ENCODE results near the gene PMFBP1. TPM values are rescaled to one million over a fixed set of nuclear protein-coding genes. Genes with fewer than 3 reads are reported as not detected.

The PMFBP1 gene
- total RNA-seq, 1 donor from 2014 or later, result 13.1 TPM

DNA sequence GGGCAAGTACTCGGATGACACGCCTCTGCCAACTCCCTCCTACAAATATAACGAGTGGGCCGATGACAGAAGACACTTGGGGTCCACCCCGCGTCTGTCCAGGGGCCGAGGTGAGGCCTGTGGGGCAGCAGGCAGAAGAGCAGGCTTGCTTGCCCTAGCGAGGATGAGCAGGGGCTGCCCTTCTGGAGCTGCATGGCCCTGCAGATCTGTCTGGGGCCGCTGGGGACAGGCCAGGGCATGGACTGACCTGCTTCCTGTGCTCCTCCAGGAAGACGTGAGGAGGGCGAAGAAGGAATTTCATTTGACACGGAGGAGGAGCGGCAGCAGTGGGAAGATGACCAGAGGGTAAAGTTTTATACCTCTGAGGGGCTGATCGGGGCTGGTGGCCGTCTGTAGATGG is 73.0 kb downstream of the PMFBP1 start:
- Mint-ChIP-seq H3K27me3 (ENCODE audit: unreplicated experiment) (no peaks in the 10 kb centered on the region), H3K36me3 (ENCODE audit: unreplicated experiment) (peaks cover 6% of the 10 kb centered on the region), H3K4me3 (ENCODE audit: unreplicated experiment) (no peak overlapping the region), H3K4me1 (ENCODE audit: low read depth, unreplicated experiment) (peaks cover 7% of the 10 kb centered on the region), H3K27ac (ENCODE audit: unreplicated experiment) (peak overlapping the region; percentile 53), H3K9me3 (ENCODE audit: unreplicated experiment) (no peaks in the 10 kb centered on the region)
- DNase-seq, result no peak
- TF ChIP-seq, protein P1, sequence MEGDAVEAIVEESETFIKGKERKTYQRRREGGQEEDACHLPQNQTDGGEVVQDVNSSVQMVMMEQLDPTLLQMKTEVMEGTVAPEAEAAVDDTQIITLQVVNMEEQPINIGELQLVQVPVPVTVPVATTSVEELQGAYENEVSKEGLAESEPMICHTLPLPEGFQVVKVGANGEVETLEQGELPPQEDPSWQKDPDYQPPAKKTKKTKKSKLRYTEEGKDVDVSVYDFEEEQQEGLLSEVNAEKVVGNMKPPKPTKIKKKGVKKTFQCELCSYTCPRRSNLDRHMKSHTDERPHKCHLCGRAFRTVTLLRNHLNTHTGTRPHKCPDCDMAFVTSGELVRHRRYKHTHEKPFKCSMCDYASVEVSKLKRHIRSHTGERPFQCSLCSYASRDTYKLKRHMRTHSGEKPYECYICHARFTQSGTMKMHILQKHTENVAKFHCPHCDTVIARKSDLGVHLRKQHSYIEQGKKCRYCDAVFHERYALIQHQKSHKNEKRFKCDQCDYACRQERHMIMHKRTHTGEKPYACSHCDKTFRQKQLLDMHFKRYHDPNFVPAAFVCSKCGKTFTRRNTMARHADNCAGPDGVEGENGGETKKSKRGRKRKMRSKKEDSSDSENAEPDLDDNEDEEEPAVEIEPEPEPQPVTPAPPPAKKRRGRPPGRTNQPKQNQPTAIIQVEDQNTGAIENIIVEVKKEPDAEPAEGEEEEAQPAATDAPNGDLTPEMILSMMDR (IDR thresholded peaks at IDR 0.05; ENCODE audit: partially characterized antibody, unreplicated experiment), result no peak

DNA sequence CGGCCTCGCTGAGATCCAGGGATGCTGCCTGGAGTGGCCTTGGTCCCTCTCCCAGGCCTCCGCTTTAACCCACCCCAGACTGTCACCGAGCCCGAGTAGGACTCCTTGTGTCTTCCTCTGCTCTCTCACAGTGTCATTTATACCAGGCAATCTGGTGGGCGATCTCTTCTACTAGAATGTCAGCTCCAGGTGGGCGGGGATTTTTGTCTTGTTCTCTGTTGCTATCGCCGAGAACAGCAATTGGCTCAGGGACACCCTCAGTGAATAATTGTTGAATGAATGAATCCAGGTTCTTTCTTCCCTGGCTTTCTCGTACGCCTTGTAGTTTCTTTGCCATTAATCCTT is 77.7 kb downstream of the PMFBP1 start:
- no peak for DNase-seq
- Mint-ChIP-seq H3K4me3 (ENCODE audit: unreplicated experiment) (peak overlapping the region; percentile 98), H3K36me3 (ENCODE audit: unreplicated experiment) (peaks cover 6% of the 10 kb centered on the region), H3K27me3 (ENCODE audit: unreplicated experiment) (peaks cover 2% of the 10 kb centered on the region), H3K4me1 (ENCODE audit: low read depth, unreplicated experiment) (peaks cover 11% of the 10 kb centered on the region), H3K9me3 (ENCODE audit: unreplicated experiment) (no peaks in the 10 kb centered on the region), H3K27ac (ENCODE audit: unreplicated experiment) (peak overlapping the region; percentile 94)
- TF ChIP-seq, protein P1 (IDR thresholded peaks at IDR 0.05; ENCODE audit: partially characterized antibody, unreplicated experiment), result no peak

DNA sequence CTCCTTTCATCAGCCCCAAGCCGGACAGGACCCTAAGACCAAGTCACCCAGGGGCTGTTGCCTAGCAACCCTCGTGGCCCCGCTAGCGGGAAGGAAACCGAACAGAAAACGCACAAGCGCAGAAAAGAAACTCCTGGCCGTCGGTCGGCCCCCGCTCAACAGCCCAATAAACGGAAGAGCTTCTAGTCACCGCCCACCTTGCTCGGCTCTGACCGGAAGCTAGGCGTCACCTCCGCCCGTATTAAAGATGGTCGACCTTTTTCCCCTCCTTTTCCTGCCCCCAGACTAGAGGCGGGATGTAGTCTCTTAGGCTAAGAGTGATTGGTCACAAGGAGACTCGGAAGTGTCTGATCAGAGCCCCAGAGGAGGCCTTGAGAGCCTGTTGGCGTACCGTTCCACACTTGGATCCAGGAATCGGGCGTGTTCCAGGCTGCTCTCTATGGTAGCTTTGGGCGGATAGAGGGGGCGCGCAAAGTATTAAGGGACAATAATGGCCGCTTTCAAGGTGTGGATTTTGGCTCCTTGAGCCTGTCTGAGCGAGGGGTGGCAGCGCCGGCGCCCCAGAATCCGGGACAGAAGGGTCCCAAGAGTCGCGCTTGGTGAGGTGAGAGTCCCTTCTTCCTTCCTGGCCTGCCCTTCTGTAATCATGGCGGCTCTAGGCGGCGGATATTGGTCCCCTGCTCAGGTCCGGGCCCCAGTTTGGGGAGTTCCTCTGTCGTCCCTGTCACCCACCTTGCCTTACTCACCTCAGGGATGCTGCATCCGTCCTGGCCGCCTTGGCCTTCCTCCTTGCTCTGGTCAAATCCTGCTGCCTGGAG is 78.3 kb downstream of the PMFBP1 start, which contains the start of the genes DHX38 and TXNL4B:
TSS of gene DHX38 (plus strand) at position 400 of the 818 bp plus-strand sequence. CDS start 2,311 bp downstream, outside the sequence.
TSS of gene TXNL4B (minus strand) at position 173 of the 818 bp plus-strand sequence. CDS start 2,871 bp downstream, outside the sequence.
- Mint-ChIP-seq H3K4me1 (ENCODE audit: low read depth, unreplicated experiment) (peaks cover 11% of the 10 kb centered on the region), H3K27me3 (ENCODE audit: unreplicated experiment) (peaks cover 2% of the 10 kb centered on the region), H3K4me3 (ENCODE audit: unreplicated experiment) (peak within 1 kb of the TSS; percentile 98), H3K27ac (ENCODE audit: unreplicated experiment) (peak within 1 kb of the TSS; percentile 94), H3K36me3 (ENCODE audit: unreplicated experiment) (peaks cover 6% of the 10 kb centered on the region), H3K9me3 (ENCODE audit: unreplicated experiment) (no peaks in the 10 kb centered on the region)
- TF ChIP-seq, protein P1 (IDR thresholded peaks at IDR 0.05; ENCODE audit: partially characterized antibody, unreplicated experiment), result no peak
- DNase-seq, result peak; percentile 89

DNA sequence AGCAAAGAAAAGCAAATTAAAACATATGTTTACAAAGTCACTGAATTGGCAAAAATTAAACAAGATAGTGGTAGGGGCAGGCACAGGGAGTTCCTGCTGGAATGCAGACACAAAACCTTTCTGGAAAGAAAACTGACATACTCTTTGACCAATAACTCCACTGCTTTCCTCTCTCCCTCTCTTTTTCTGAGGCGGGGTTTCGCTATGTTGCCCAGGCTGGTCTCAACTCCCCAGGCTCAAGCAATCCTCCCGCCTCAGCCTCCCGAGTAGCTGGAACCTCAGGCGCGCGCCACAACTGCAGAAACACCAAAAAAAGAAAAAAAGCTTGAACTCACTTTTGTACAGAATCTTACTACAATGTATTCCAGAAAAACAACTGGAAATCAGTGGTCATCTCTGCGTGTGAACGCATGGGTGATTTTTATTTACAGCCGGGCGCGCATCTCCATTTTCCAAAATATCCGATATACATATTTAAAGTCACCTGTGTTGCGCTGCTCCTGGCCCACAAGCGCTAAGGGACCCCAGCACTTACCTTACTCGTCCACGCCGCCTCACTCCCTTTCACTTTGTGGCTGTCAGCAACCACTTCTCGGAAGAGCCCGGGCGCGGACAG is 79.0 kb downstream of the PMFBP1 start:
- peaks cover 2% of the 10 kb centered on the region for H3K27me3 Mint-ChIP-seq (ENCODE audit: unreplicated experiment)
- H3K36me3 Mint-ChIP-seq (ENCODE audit: unreplicated experiment), result peaks cover 6% of the 10 kb centered on the region
- H3K4me1 Mint-ChIP-seq (ENCODE audit: low read depth, unreplicated experiment), result peaks cover 11% of the 10 kb centered on the region
- H3K9me3 Mint-ChIP-seq (ENCODE audit: unreplicated experiment), result no peaks in the 10 kb centered on the region
- no peak for DNase-seq
- H3K27ac Mint-ChIP-seq (ENCODE audit: unreplicated experiment), result peak overlapping the region; percentile 94
- peak overlapping the region; percentile 98 for H3K4me3 Mint-ChIP-seq (ENCODE audit: unreplicated experiment)
- TF ChIP-seq, protein P1 (IDR thresholded peaks at IDR 0.05; ENCODE audit: partially characterized antibody, unreplicated experiment), result no peak

DNA sequence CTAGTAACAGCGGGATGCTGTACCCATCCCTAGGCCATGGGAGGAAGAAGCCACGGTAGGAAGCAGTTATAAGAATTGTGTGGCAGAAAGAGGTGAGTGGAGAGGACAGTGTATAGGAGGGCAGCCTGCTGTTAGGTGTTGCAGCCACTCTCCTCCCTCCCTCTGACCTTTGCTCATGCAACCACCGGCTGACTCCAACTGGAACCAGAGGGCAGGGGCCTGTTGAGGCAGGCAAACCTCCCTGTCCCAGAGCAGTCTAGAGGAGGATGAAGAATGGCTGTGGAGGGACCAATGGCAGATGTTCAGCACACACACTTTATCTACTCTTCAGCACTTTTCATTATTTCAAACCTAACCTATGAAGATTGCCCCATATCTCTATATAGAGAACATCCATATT is 80.7 kb downstream of the PMFBP1 start:
- Mint-ChIP-seq H3K9me3 (ENCODE audit: unreplicated experiment) (no peaks in the 10 kb centered on the region), H3K27me3 (ENCODE audit: unreplicated experiment) (peaks cover 2% of the 10 kb centered on the region), H3K27ac (ENCODE audit: unreplicated experiment) (no peak overlapping the region), H3K36me3 (ENCODE audit: unreplicated experiment) (no peaks in the 10 kb centered on the region), H3K4me1 (ENCODE audit: low read depth, unreplicated experiment) (peaks cover 11% of the 10 kb centered on the region), H3K4me3 (ENCODE audit: unreplicated experiment) (no peak overlapping the region)
- TF ChIP-seq, protein P1 (IDR thresholded peaks at IDR 0.05; ENCODE audit: partially characterized antibody, unreplicated experiment), result no peak
- DNase-seq, result no peak

Measured in glutamatergic neuron (in vitro differentiated cells).